Gastroesophageal sphincter (tissue), 3 donors: Measurements from ENCODE around the gene HERPUD1.

Experiments
- CTCF ChIP-seq, 4 experiments: fragments of 200-600 bp in 2 of 4; fragments of 450-650 bp in 2 of 4; sonication (generic) in 1 of 4; IDR thresholded peaks; one replicate each; pipeline ENCODE4 v1.5.1; 2017 to 2019; ENCODE audit warnings: antibody characterized with exemption in 4 of 4, mild to moderate bottlenecking in 2 of 4, moderate library complexity in 2 of 4
- POLR2A ChIP-seq, 2 donors: fragments of 450-650 bp; IDR thresholded peaks; one replicate each; pipeline ENCODE4 v1.6.1; 2017; ENCODE audit warnings: antibody characterized with exemption in 2 of 2, mild to moderate bottlenecking in 2 of 2, moderate library complexity in 1 of 2

GRCh38 chr16:56884026-56884582 lies 47.8 kb upstream of the HERPUD1 start:
- TF ChIP-seq CTCF (IDR thresholded peaks at IDR 0.05) (no peak), POLR2A (IDR thresholded peaks at IDR 0.05) (no peak)
